Dermis lymphatic vessel endothelial cell (primary cell): Measurements from ENCODE around the gene TNFRSF18. TPM values are rescaled to one million over a fixed set of nuclear protein-coding genes. Genes with fewer than 3 reads are reported as not detected.

Experiments
- total RNA-seq: library from RNA; depleted of rRNA; stranded (reverse); fragments of >200 nt; gene quantifications from 2 replicates; pipeline ENCODE4 v1.2.1, GENCODE V29; 2014

Gene TNFRSF18
- total RNA-seq, result 0.11 TPM in 1 of 2 replicates, not detected in the other

GRCh38 chr1:1206376-1206965 lies at the start of gene TNFRSF18:
Gene TNFRSF18 (minus strand): TSS chr1:1206592. CDS start chr1:1206571, 21 bp downstream.

GRCh38 chr1:1246577-1247340 lies 40.4 kb upstream of the TNFRSF18 start, which contains the start of gene C1QTNF12:
Gene C1QTNF12 (minus strand): TSS chr1:1246722. CDS start chr1:1246690, 32 bp downstream.

DNA sequence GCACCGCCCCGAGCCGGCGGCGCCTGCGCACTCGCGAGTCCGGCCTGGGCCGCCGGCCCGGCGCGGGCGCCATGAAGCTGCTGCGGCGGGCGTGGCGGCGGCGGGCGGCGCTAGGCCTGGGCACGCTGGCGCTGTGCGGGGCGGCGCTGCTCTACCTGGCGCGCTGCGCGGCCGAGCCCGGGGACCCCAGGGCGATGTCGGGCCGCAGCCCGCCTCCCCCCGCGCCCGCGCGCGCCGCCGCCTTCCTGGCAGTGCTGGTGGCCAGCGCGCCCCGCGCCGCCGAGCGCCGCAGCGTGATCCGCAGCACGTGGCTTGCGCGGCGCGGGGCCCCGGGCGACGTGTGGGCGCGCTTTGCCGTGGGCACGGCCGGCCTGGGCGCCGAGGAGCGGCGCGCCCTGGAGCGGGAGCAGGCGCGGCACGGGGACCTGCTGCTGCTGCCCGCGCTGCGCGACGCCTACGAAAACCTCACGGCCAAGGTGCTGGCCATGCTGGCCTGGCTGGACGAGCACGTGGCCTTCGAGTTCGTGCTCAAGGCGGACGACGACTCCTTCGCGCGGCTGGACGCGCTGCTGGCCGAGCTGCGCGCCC lies 25.9 kb upstream of the TNFRSF18 start, which contains the start of gene B3GALT6:
Gene B3GALT6, plus strand, starts transcription at position 30 of the 588 bp plus-strand sequence. Its CDS starts 42 bp downstream, at position 72.

DNA sequence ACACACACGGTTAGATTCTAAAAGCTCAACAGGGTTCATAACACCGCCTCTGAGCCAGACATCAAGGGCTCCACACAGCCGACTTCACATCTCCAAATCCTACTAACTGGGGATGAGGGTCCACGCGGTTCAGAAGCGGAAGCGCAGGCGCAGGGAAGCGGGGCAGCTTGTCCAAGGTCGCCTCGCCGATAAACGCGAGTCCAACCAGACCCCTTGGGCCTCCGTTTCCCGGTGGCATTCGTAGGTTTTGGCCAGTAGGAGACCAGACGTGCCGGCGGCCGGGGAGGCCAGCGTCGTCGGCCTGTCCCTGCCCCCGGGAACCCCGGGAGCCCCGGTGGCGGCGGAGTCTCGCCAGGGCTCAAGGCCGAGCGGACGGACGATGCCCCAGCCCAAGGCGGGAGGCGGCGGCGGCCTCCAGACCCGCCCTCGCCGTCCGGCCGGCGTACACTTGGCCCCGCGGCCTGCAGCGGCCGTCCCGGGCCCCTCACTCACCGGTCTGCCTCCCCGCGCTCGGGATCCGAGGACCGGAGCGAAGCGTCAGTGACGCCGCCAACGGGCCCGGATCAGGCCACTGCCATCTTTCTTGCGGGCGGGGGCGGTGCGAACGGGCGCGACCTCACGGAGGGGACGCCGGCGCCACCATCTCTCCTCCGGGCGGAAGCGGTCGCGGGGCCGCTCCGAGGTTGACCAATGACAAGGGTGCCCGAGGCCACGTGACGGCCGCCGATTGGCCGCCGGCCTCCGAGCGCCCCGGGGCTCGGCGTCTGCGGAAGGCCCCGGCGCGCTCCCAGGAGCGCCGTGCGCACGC lies 25.2 kb upstream of the TNFRSF18 start, which contains the start of gene SDF4:
Gene SDF4, minus strand, starts transcription at position 602 of the 808 bp plus-strand sequence. CDS start 3,229 bp downstream, outside the sequence.

DNA sequence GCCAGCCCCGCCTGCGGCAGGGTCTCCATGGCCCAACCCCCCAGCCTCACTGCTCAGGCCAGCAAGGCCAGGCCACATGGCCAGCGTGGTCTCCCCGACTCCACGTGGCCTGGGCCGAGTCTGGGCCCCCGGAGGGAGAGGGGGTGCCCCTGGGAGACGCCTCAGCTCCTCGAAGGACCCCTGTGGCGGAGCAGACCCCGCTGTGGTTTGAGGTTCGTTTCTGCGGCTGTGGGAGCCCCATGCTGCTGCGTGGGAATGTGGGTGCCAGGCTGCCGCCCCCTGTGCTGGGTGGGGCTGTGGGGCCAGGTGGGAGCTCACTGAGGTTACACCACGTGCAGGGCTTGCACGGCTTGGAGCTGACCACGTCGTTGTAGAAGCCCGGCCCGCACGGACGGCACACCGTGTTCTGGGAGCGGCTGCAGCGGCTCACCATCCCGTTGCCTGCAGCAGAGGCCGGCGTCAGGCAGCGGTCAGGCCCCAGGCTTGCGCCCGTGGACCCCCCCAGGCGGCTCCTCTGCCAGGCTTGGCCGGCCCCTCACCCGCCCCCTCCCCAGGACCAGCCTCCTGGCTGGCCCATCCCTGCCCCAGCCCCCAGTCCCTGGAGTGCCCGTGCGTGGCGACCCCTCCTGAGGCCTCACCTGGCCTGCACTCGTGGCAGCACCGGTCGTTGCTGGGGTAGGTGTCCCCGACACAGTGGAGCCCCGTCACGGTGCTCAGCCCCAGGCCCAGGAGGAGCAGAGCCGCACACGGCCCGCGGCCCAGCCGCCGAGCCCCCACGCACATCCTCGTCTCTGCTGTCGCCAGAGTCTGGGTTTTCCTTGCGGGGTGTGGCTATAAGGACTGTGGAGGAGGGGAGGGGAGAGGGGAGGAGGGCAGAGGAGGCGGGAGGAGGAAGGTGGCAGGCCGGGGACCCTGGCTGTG lies 7.2 kb upstream of the TNFRSF18 start, which contains the start of gene TNFRSF4:
Gene TNFRSF4, minus strand, starts transcription at position 809 of the 921 bp plus-strand sequence. Its CDS starts 26 bp downstream, at position 783.

GRCh38 chr1:1173793-1174415 lies 32.5 kb downstream of the TNFRSF18 start, which contains the start of gene TTLL10:
Gene TTLL10 (plus strand): TSS chr1:1173880. CDS start chr1:1179216, 5,336 bp downstream.

Other genes starting within 250 kb of the TNFRSF18 start
- gene NOC2L, start 247.3 kb downstream of the TNFRSF18 start, total RNA-seq, result 51.8 and 58.1 TPM in 2 replicates
- 2.7 and 3.2 TPM in 2 replicates for gene KLHL17, start 246.0 kb downstream of the TNFRSF18 start, total RNA-seq
- 0.11 and 0.17 TPM in 2 replicates for gene PLEKHN1, start 240.1 kb downstream of the TNFRSF18 start, total RNA-seq
- not detected in 2 replicates for gene PERM1, start 224.5 kb downstream of the TNFRSF18 start, total RNA-seq
- gene HES4, start 206.5 kb downstream of the TNFRSF18 start, total RNA-seq, result 23.6 and 33.8 TPM in 2 replicates
- 48.2 and 108 TPM in 2 replicates for gene ISG15, start 193.1 kb downstream of the TNFRSF18 start, total RNA-seq
- gene AGRN, start 186.5 kb downstream of the TNFRSF18 start, total RNA-seq, result 41.8 and 48.9 TPM in 2 replicates
- not detected in 2 replicates for gene RNF223, start 132.3 kb downstream of the TNFRSF18 start, total RNA-seq
- 4.7 and 6.1 TPM in 2 replicates for gene C1orf159, start 90.5 kb downstream of the TNFRSF18 start, total RNA-seq
- gene TTLL10, start 32.7 kb downstream of the TNFRSF18 start, total RNA-seq, result not detected in 2 replicates
- 1.2 and 1.7 TPM in 2 replicates for gene TNFRSF4, start 7.6 kb upstream of the TNFRSF18 start, total RNA-seq
- gene SDF4, start 25.4 kb upstream of the TNFRSF18 start, total RNA-seq, result 79.1 and 94.0 TPM in 2 replicates
- 21.3 and 23.4 TPM in 2 replicates for gene B3GALT6, start 25.6 kb upstream of the TNFRSF18 start, total RNA-seq
- 0.09 and 0.22 TPM in 2 replicates for gene C1QTNF12, start 40.1 kb upstream of the TNFRSF18 start, total RNA-seq
- 27.4 and 32.7 TPM in 2 replicates for gene UBE2J2, start 67.3 kb upstream of the TNFRSF18 start, total RNA-seq
- gene SCNN1D, start 73.8 kb upstream of the TNFRSF18 start, total RNA-seq, result 0.22 and 0.26 TPM in 2 replicates
- 14.3 and 14.4 TPM in 2 replicates for gene ACAP3, start 101.3 kb upstream of the TNFRSF18 start, total RNA-seq
- gene PUSL1, start 102.0 kb upstream of the TNFRSF18 start, total RNA-seq, result 7.3 and 8.6 TPM in 2 replicates
- gene INTS11, start 118.1 kb upstream of the TNFRSF18 start, total RNA-seq, result 51.3 and 52.0 TPM in 2 replicates
- gene CPTP, start 118.2 kb upstream of the TNFRSF18 start, total RNA-seq, result 11.7 and 14.0 TPM in 2 replicates
- 0.09 and 0.11 TPM in 2 replicates for gene TAS1R3, start 124.7 kb upstream of the TNFRSF18 start, total RNA-seq
- 31.0 and 35.3 TPM in 2 replicates for gene DVL1, start 142.8 kb upstream of the TNFRSF18 start, total RNA-seq
- gene MXRA8, start 152.0 kb upstream of the TNFRSF18 start, total RNA-seq, result 0.09 and 0.98 TPM in 2 replicates
- gene AURKAIP1, start 168.6 kb upstream of the TNFRSF18 start, total RNA-seq, result 67.6 and 68.1 TPM in 2 replicates
- gene CCNL2, start 192.7 kb upstream of the TNFRSF18 start, total RNA-seq, result 68.4 and 96.8 TPM in 2 replicates
- gene MRPL20, start 200.7 kb upstream of the TNFRSF18 start, total RNA-seq, result 86.6 and 91.1 TPM in 2 replicates
- 0.11 and 0.34 TPM in 2 replicates for gene ANKRD65, start 214.7 kb upstream of the TNFRSF18 start, total RNA-seq
- 4.2 and 13.1 TPM in 2 replicates for gene VWA1, start 229.1 kb upstream of the TNFRSF18 start, total RNA-seq
- 0.11 and 0.52 TPM in 2 replicates for gene ATAD3C, start 243.1 kb upstream of the TNFRSF18 start, total RNA-seq